ENCODE results near the gene TNFRSF4. TPM values are rescaled to one million over a fixed set of nuclear protein-coding genes. Genes with fewer than 3 reads are reported as not detected.

The TNFRSF4 gene
- 2.8 and 4.7 TPM in 2 replicates for total RNA-seq (2014; rRNA removed; shearing (Covaris generic))

GRCh38 chr1:1213345-1214265, at the start of gene TNFRSF4:
Gene TNFRSF4, minus strand, starts transcription at chr1:1214153. Its CDS starts 26 bp downstream, at chr1:1214127.
- H3K9me3 ChIP-seq (replicated peaks), result no peaks in the 10 kb centered on the region
- H3K36me3 ChIP-seq, result peaks cover 15% of the 10 kb centered on the region
- H3K4me3 ChIP-seq, result peak within 1 kb of the TSS; percentile 57
- H3K27me3 ChIP-seq, result no peaks in the 10 kb centered on the region
- H3K4me1 ChIP-seq, result peaks cover 21% of the 10 kb centered on the region; the same call in 1 of the 2 replicates
- no peak within 1 kb of the TSS; the same call in 1 of the 2 replicates for H3K27ac ChIP-seq
- DNase-seq, result no peak

DNA sequence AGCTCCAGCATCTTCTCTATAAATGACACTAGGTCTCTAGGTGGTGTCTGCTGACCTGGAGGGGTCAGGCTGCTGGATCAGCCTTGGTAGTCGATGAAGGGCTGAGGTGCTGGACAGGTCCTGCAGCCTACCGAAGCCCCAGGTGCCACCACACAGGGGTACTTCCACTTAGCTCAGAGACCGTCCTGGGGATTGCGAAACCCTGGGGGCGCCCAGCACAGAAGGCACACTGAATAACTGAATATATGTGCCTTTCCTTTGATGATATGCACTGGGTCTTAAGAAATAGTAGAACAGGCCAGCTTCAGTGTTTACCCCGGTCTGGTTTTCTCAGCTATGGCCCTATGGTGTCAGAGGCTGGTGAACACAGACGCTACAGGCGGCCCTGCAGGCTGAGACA, 48.8 kb upstream of the TNFRSF4 start:
- no peaks in the 10 kb centered on the region for H3K27me3 ChIP-seq
- no peak overlapping the region for H3K27ac ChIP-seq
- peaks cover 4% of the 10 kb centered on the region; the same call in 1 of the 2 replicates for H3K4me1 ChIP-seq
- DNase-seq, result no peak
- H3K9me3 ChIP-seq (replicated peaks), result no peaks in the 10 kb centered on the region
- H3K36me3 ChIP-seq, result peaks cover 78% of the 10 kb centered on the region
- H3K4me3 ChIP-seq, result no peak overlapping the region

GRCh38 chr1:1262071-1262470, 48.1 kb upstream of the TNFRSF4 start:
- Histone ChIP-seq H3K27me3 (no peaks in the 10 kb centered on the region), H3K36me3 (peaks cover 71% of the 10 kb centered on the region), H3K4me3 (no peak overlapping the region), H3K27ac (no peak overlapping the region), H3K9me3 (replicated peaks) (no peaks in the 10 kb centered on the region), H3K4me1 (peaks cover 4% of the 10 kb centered on the region; the same call in 1 of the 2 replicates)
- DNase-seq, result no peak

- H3K4me1 ChIP-seq, result peaks cover 4% of the 10 kb centered on the region; the same call in 1 of the 2 replicates
These were observed 47.0 kb upstream of the TNFRSF4 start for GRCh38 chr1:1260843-1261560.

GRCh38 chr1:1259951-1260600, 46.1 kb upstream of the TNFRSF4 start:
- DNase-seq, result no peak
- Histone ChIP-seq H3K27me3 (no peaks in the 10 kb centered on the region), H3K4me3 (no peak overlapping the region), H3K36me3 (peaks cover 76% of the 10 kb centered on the region), H3K4me1 (peaks cover 3% of the 10 kb centered on the region; the same call in 1 of the 2 replicates), H3K9me3 (replicated peaks) (no peaks in the 10 kb centered on the region), H3K27ac (no peak overlapping the region)

More at GRCh38 chr1:1260843-1261560, 47.0 kb upstream of the TNFRSF4 start:
- peaks cover 70% of the 10 kb centered on the region for H3K36me3 ChIP-seq
- DNase-seq, result no peak
- H3K4me3 ChIP-seq, result no peak overlapping the region
- H3K27ac ChIP-seq, result no peak overlapping the region
- no peaks in the 10 kb centered on the region for H3K27me3 ChIP-seq
- H3K9me3 ChIP-seq (replicated peaks), result no peaks in the 10 kb centered on the region

GRCh38 chr1:1259540-1259939, 45.6 kb upstream of the TNFRSF4 start:
- Histone ChIP-seq H3K4me1 (no peaks in the 10 kb centered on the region), H3K27me3 (no peaks in the 10 kb centered on the region), H3K36me3 (peaks cover 76% of the 10 kb centered on the region), H3K27ac (no peak overlapping the region), H3K9me3 (replicated peaks) (no peaks in the 10 kb centered on the region), H3K4me3 (no peak overlapping the region)
- no peak for DNase-seq

GRCh38 chr1:1259119-1259488, 45.2 kb upstream of the TNFRSF4 start:
- no peak for DNase-seq
- Histone ChIP-seq H3K36me3 (peaks cover 74% of the 10 kb centered on the region), H3K4me1 (no peaks in the 10 kb centered on the region), H3K4me3 (no peak overlapping the region), H3K27ac (no peak overlapping the region), H3K9me3 (replicated peaks) (no peaks in the 10 kb centered on the region), H3K27me3 (no peaks in the 10 kb centered on the region)

GRCh38 chr1:1256956-1257871, 43.3 kb upstream of the TNFRSF4 start:
- Histone ChIP-seq H3K27me3 (no peaks in the 10 kb centered on the region), H3K4me3 (no peak overlapping the region), H3K4me1 (no peaks in the 10 kb centered on the region), H3K36me3 (peaks cover 62% of the 10 kb centered on the region), H3K9me3 (replicated peaks) (no peaks in the 10 kb centered on the region), H3K27ac (no peak overlapping the region)
- no peak for DNase-seq

GRCh38 chr1:1255611-1256010, 41.7 kb upstream of the TNFRSF4 start:
- no peaks in the 10 kb centered on the region for H3K9me3 ChIP-seq (replicated peaks)
- peaks cover 4% of the 10 kb centered on the region; the same call in 1 of the 2 replicates for H3K4me1 ChIP-seq
- no peaks in the 10 kb centered on the region for H3K27me3 ChIP-seq
- no peak overlapping the region for H3K4me3 ChIP-seq
- H3K27ac ChIP-seq, result no peak overlapping the region
- no peak for DNase-seq
- peaks cover 46% of the 10 kb centered on the region for H3K36me3 ChIP-seq

- no peaks in the 10 kb centered on the region for H3K9me3 ChIP-seq (replicated peaks)
- no peak overlapping the region for H3K4me3 ChIP-seq
- peaks cover 41% of the 10 kb centered on the region for H3K36me3 ChIP-seq
- no peaks in the 10 kb centered on the region for H3K27me3 ChIP-seq
- H3K27ac ChIP-seq, result no peak overlapping the region
- H3K4me1 ChIP-seq, result peaks cover 4% of the 10 kb centered on the region; the same call in 1 of the 2 replicates
- no peak for DNase-seq
These were observed 41.1 kb upstream of the TNFRSF4 start for GRCh38 chr1:1255078-1255477.

- no peak for DNase-seq
- no peaks in the 10 kb centered on the region for H3K9me3 ChIP-seq (replicated peaks)
- no peaks in the 10 kb centered on the region for H3K27me3 ChIP-seq
- no peak overlapping the region for H3K27ac ChIP-seq
- no peak overlapping the region for H3K4me3 ChIP-seq
- peaks cover 4% of the 10 kb centered on the region; the same call in 1 of the 2 replicates for H3K4me1 ChIP-seq
- H3K36me3 ChIP-seq, result peaks cover 38% of the 10 kb centered on the region
These were observed 40.7 kb upstream of the TNFRSF4 start for GRCh38 chr1:1254667-1254998.

DNA sequence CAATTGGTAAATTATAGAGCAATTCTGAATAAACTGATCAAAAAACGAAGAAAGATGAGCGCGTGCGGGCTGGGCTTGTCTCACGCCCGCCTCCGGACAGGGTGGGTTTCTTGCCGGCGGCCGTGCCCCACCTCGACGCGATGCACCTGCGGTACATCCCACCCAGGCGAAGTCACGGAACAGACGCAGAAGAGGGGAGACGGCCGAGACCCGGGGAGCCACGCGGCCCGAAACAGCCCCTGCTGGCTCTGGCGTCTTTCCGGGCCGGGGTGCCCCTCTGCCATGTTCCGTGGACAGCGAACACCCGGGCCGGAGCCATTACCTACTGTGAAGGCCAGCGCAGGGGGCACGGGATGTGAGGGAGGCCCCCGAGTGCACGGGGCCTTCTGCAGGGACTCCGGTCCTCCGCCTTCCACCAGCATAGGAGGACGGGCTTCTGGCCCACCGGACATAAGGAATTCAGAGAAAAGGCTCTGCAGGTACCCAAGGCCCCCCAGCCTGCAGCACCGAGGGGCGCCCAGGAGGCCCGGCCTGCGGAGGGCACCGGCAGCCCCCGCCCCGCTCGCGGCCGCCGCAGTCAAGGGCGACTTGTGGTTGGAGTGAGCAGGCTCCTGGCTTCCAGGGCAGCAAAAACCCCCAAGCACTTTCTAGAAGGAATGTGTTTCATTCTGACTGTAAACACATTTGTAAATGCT, 40.2 kb upstream of the TNFRSF4 start:
- Histone ChIP-seq H3K27me3 (no peaks in the 10 kb centered on the region), H3K4me3 (no peak overlapping the region), H3K27ac (no peak overlapping the region), H3K9me3 (replicated peaks) (no peaks in the 10 kb centered on the region), H3K4me1 (peaks cover 4% of the 10 kb centered on the region; the same call in 1 of the 2 replicates), H3K36me3 (peaks cover 35% of the 10 kb centered on the region)
- DNase-seq, result no peak

GRCh38 chr1:1253314-1253713, 39.4 kb upstream of the TNFRSF4 start:
- H3K4me3 ChIP-seq, result no peak overlapping the region
- H3K36me3 ChIP-seq, result peaks cover 30% of the 10 kb centered on the region
- no peaks in the 10 kb centered on the region for H3K9me3 ChIP-seq (replicated peaks)
- H3K27ac ChIP-seq, result no peak overlapping the region
- DNase-seq, result no peak
- H3K4me1 ChIP-seq, result peaks cover 4% of the 10 kb centered on the region; the same call in 1 of the 2 replicates
- H3K27me3 ChIP-seq, result no peaks in the 10 kb centered on the region
